Naive thymus-derived CD4-positive, alpha-beta T cell (primary cell): ENCODE measurements around the gene FANCD2. TPM values are rescaled to one million over a fixed set of nuclear protein-coding genes. Genes with fewer than 3 reads are reported as not detected.

Source experiments
- ATAC-seq: fragments of 150-1000 bp; cut with Tn5 transposase; 2 replicates; pipeline ENCODE4 v1.10.0; 2021; ENCODE audit warnings: mild to moderate bottlenecking, moderate library complexity
- CTCF ChIA-PET: fragments of 350-600 bp; sonication (Branson Sonifier 250); formaldehyde crosslinking; loops from one replicate; lab custom pipeline; 2021; ENCODE audit warnings: antibody characterized with exemption; lab: Charles Lee
- POLR2A ChIA-PET: fragments of 350-600 bp; sonication (Branson Sonifier 250); formaldehyde crosslinking; loops from one replicate; lab custom pipeline; 2021; ENCODE audit warnings: antibody characterized with exemption, inconsistent platforms; lab: Charles Lee
- DNase-seq, 9 donors: peaks; one replicate each; pipeline versions ENCODE4 v3.0.0 to v3.0.0-alpha.2; 2020 to 2022; ENCODE audit warnings: mixed read lengths in 1 of 9
- H3K27ac ChIP-seq: one replicate; pipeline ENCODE4 v1.7.0; 2013; ENCODE audit warnings: mild to moderate bottlenecking, low read depth, low read length, moderate library complexity
- H3K27me3 ChIP-seq, 2 donors: one replicate each; pipeline ENCODE4 v1.7.0; 2013; ENCODE audit warnings: low read length in 2 of 2, mild to moderate bottlenecking in 2 of 2, moderate library complexity in 2 of 2; ENCODE audit not compliant: control insufficient read depth in 2 of 2, insufficient read depth in 2 of 2
- H3K36me3 ChIP-seq, 3 experiments: 1 replicate in 2 of 3; 2 replicates in 1 of 3; pipeline ENCODE4 v1.7.0; 2013; ENCODE audit warnings: low read length in 3 of 3, mild to moderate bottlenecking in 3 of 3, moderate library complexity in 1 of 3; ENCODE audit not compliant: insufficient read depth in 3 of 3, control insufficient read depth in 2 of 3
- H3K4me1 ChIP-seq, 2 donors: one replicate each; pipeline ENCODE4 v1.7.0; 2013; ENCODE audit warnings: low read length in 2 of 2, mild to moderate bottlenecking in 2 of 2, moderate library complexity in 1 of 2; ENCODE audit not compliant: control insufficient read depth in 2 of 2, insufficient read depth in 2 of 2
- H3K4me3 ChIP-seq: 2 replicates; pipeline ENCODE4 v1.7.0; 2013; ENCODE audit warnings: mild to moderate bottlenecking, low read length
- H3K9me3 ChIP-seq, 3 experiments: 1 replicate in 2 of 3; 2 replicates in 1 of 3; pipeline ENCODE4 v1.7.0; 2013; ENCODE audit warnings: low read length in 3 of 3; ENCODE audit not compliant: control insufficient read depth in 2 of 3
- H3K27ac Mint-ChIP-seq, 9 donors: one replicate each; pipeline ENCODE4 v1.8.0; 2020 to 2022; ENCODE audit warnings: mixed read lengths in 9 of 9, mild to moderate bottlenecking in 8 of 9, moderate library complexity in 5 of 9, inconsistent platforms in 2 of 9
- H3K27me3 Mint-ChIP-seq, 5 donors: one replicate each; pipeline ENCODE4 v1.8.0; 2021 to 2022; ENCODE audit warnings: mixed read lengths in 5 of 5, mild to moderate bottlenecking in 1 of 5
- H3K36me3 Mint-ChIP-seq, 5 donors: one replicate each; pipeline ENCODE4 v1.8.0; 2020 to 2022; ENCODE audit warnings: mixed read lengths in 5 of 5, mild to moderate bottlenecking in 3 of 5, inconsistent platforms in 1 of 5
- H3K4me1 Mint-ChIP-seq, 7 donors: one replicate each; pipeline ENCODE4 v1.8.0; 2020 to 2022; ENCODE audit warnings: mixed read lengths in 7 of 7, mild to moderate bottlenecking in 3 of 7, inconsistent platforms in 1 of 7
- H3K4me3 Mint-ChIP-seq, 10 donors: one replicate each; pipeline ENCODE4 v1.8.0; 2020 to 2022; ENCODE audit warnings: mild to moderate bottlenecking in 10 of 10, mixed read lengths in 10 of 10, moderate library complexity in 6 of 10, inconsistent platforms in 2 of 10
- H3K9me3 Mint-ChIP-seq, 11 donors: one replicate each; pipeline ENCODE4 v1.8.0; 2020 to 2022; ENCODE audit warnings: mixed read lengths in 11 of 11, mild to moderate bottlenecking in 4 of 11, inconsistent platforms in 1 of 11, moderate library complexity in 1 of 11
- intact Hi-C, 2 donors: fragments of 100-400 bp; cut with micrococcal nuclease; formaldehyde crosslinking; loops; one replicate each; pipeline ENCODE4 v1.15.1; 2023
- polyA plus RNA-seq, 2 donors: library from polyadenylated mRNA; unstranded; fragments of 300-500 nt; fragmentation: Illumina TruSeq; gene quantifications; one replicate each; pipeline ENCODE4 v1.2.3, GENCODE V29; 2021
- total RNA-seq, 6 experiments: library from RNA in 5 of 6; stranded (reverse) in 5 of 6; gene quantifications; 1 replicate in 5 of 6; 2 replicates in 1 of 6; pipeline ENCODE4 v1.2.3 and lab custom pipeline; 2021 to 2026

The FANCD2 gene
- total and polyA plus RNA-seq, 7 experiments from 2014 or later: 3.3 to 41.5 (median 18.9) TPM

GRCh38 chr3:10019326-10019725, 6.9 kb upstream of the FANCD2 start:
- ChIA-PET POLR2A (no interaction called here), CTCF (no interaction called here)
- H3K27me3 ChIP-seq: no peaks in the 10 kb centered on the region
- Mint-ChIP-seq H3K36me3 (peaks cover 3 to 34% (median 18%) of the 10 kb centered on the region in 5 donors), H3K4me1 (peaks cover 0 to 10% (median 4%) of the 10 kb centered on the region in 7 donors), H3K27me3 (no peaks in the 10 kb centered on the region), H3K9me3 (no peaks in the 10 kb centered on the region), H3K4me3 (no peak overlapping the region), H3K27ac (peak overlapping the region in 1 of 9 donors; percentile 55)
- no peak overlapping the region for H3K27ac ChIP-seq
- intact Hi-C loops: no loop called here
- no peaks in the 10 kb centered on the region for H3K9me3 ChIP-seq
- H3K4me3 ChIP-seq: no peak overlapping the region
- DNase-seq (no peak), ATAC-seq (no peak)
- peaks cover 4 to 53% (median 14%) of the 10 kb centered on the region in 3 experiments for H3K36me3 ChIP-seq
- no peaks in the 10 kb centered on the region for H3K4me1 ChIP-seq

GRCh38 chr3:10021856-10022775, 4.1 kb upstream of the FANCD2 start:
- intact Hi-C loops: loop anchor here in 1 of 2 donors (10.0 kb wide), 1 partner anchor 123 kb away; the partner anchor contains the start of gene VHL
- Mint-ChIP-seq H3K27ac (peak overlapping the region in 1 of 9 donors; percentile 41), H3K9me3 (no peaks in the 10 kb centered on the region), H3K36me3 (peaks cover 3 to 34% (median 18%) of the 10 kb centered on the region in 5 donors), H3K27me3 (no peaks in the 10 kb centered on the region), H3K4me3 (peak overlapping the region in 1 of 10 donors; percentile 34), H3K4me1 (peaks cover 0 to 36% (median 20%) of the 10 kb centered on the region in 7 donors)
- Histone ChIP-seq H3K4me3 (no peak overlapping the region), H3K27me3 (no peaks in the 10 kb centered on the region), H3K9me3 (no peaks in the 10 kb centered on the region), H3K27ac (no peak overlapping the region), H3K4me1 (peaks cover 9 to 10% of the 10 kb centered on the region in 2 donors), H3K36me3 (peaks cover 4 to 61% (median 14%) of the 10 kb centered on the region in 3 experiments)
- DNase-seq (no peak), ATAC-seq (no peak)
- ChIA-PET POLR2A (interaction anchor here (0.6 to 0.7 kb wide), 2 partner anchors 10 to 218 kb away, joined by 3 to 5 read pairs; no protein-coding TSS in a partner anchor), CTCF (no interaction called here)

GRCh38 chr3:10023587-10024310, 2.5 kb upstream of the FANCD2 start:
- ChIA-PET POLR2A (interaction anchor here (0.6 kb wide), 1 partner anchor 11 kb away, joined by 3 read pairs; no protein-coding TSS in a partner anchor), CTCF (no interaction called here)
- Mint-ChIP-seq H3K4me1 (peaks cover 0 to 45% (median 28%) of the 10 kb centered on the region in 7 donors), H3K27me3 (no peaks in the 10 kb centered on the region), H3K36me3 (peaks cover 3 to 31% (median 17%) of the 10 kb centered on the region in 5 donors), H3K4me3 (peak overlapping the region in 4 of 10 donors; percentile 33 to 53 (median 45)), H3K27ac (peak overlapping the region in 1 of 9 donors; percentile 59), H3K9me3 (no peaks in the 10 kb centered on the region)
- H3K4me1 ChIP-seq: peaks cover 11 to 13% of the 10 kb centered on the region in 2 donors
- ATAC-seq (peak; percentile 33), DNase-seq (no peak)
- intact Hi-C loops: loop anchor here in 1 of 2 donors (10.0 kb wide), 1 partner anchor 121 kb away; the partner anchor contains the start of gene VHL
- no peaks in the 10 kb centered on the region for H3K9me3 ChIP-seq
- peaks cover 4 to 54% (median 14%) of the 10 kb centered on the region in 3 experiments for H3K36me3 ChIP-seq
- no peak overlapping the region for H3K4me3 ChIP-seq
- no peaks in the 10 kb centered on the region for H3K27me3 ChIP-seq
- H3K27ac ChIP-seq: no peak overlapping the region

GRCh38 chr3:10025205-10026083, 793 bp upstream of the FANCD2 start:
- ChIA-PET CTCF (interaction anchor here (1.3 kb wide), 1 partner anchor 92 kb away, joined by 4 read pairs; no protein-coding TSS in a partner anchor), POLR2A (interaction anchor here (0.7 to 1.7 kb wide), 8 partner anchors 18 to 223 kb away, joined by 3 to 8 read pairs (median 4); partner anchors contain the start of genes CRELD1 and TATDN2)
- Mint-ChIP-seq H3K4me3 (peak overlapping the region; percentile 93 to 99 (median 96)), H3K27me3 (no peaks in the 10 kb centered on the region), H3K9me3 (no peaks in the 10 kb centered on the region), H3K4me1 (peaks cover 0 to 45% (median 29%) of the 10 kb centered on the region in 7 donors), H3K36me3 (peaks cover 3 to 30% (median 15%) of the 10 kb centered on the region in 5 donors), H3K27ac (peak overlapping the region; percentile 86 to 98 (median 97))
- Histone ChIP-seq H3K4me3 (peak overlapping the region; percentile 96), H3K9me3 (no peaks in the 10 kb centered on the region), H3K4me1 (peaks cover 11 to 13% of the 10 kb centered on the region in 2 donors), H3K36me3 (peaks cover 4 to 40% (median 9%) of the 10 kb centered on the region in 3 experiments), H3K27me3 (no peaks in the 10 kb centered on the region), H3K27ac (peak overlapping the region; percentile 89)
- DNase-seq: no peak
- no peak for ATAC-seq
- intact Hi-C loops: loop anchor here (1.0 to 10.0 kb wide), 18 partner anchors 14 to 1247 kb away; partner anchors contain the start of genes BRK1 (in 2 of the 2), CRELD1 (in 2 of the 2), SEC13 (in 2 of the 2) and VHL (in 2 of the 2)

- no peak overlapping the region for H3K27ac ChIP-seq
- H3K36me3 ChIP-seq: peaks cover 0 to 29% (median 0%) of the 10 kb centered on the region in 3 experiments
- CTCF ChIA-PET: no interaction called here
- Mint-ChIP-seq H3K4me1 (no peaks in the 10 kb centered on the region), H3K27ac (no peak overlapping the region), H3K27me3 (no peaks in the 10 kb centered on the region), H3K4me3 (no peak overlapping the region), H3K9me3 (no peaks in the 10 kb centered on the region), H3K36me3 (peaks cover 0 to 40% (median 4%) of the 10 kb centered on the region in 5 donors)
- H3K4me3 ChIP-seq: no peak overlapping the region
- POLR2A ChIA-PET: no interaction called here
- H3K4me1 ChIP-seq: no peaks in the 10 kb centered on the region
- no peaks in the 10 kb centered on the region for H3K9me3 ChIP-seq
- DNase-seq: no peak
- ATAC-seq: no peak
- no peaks in the 10 kb centered on the region for H3K27me3 ChIP-seq
- intact Hi-C loops: no loop called here
These were observed 14.8 kb downstream of the FANCD2 start for GRCh38 chr3:10041034-10041433.
